NK-92 treated with Interleukin-12 subunit alpha and Interleukin-12 subunit beta, amount 100 ng/mL, for 24 hours (cell line): ENCODE results near the gene PPP1R36.
"Not testable (repeated sequence)": the region's sequence is repeated elsewhere in the genome, so short reads cannot be mapped to it uniquely, and the experiment has no call there.

Experiments used
- DNase-seq: peaks from one replicate; lab custom pipeline; 2025; lab: John Stamatoyannopoulos, UW

The PPP1R36 gene

GRCh38 chr14:64612971-64613666, 63.4 kb downstream of the PPP1R36 start:
- DNase-seq = no peak

GRCh38 chr14:64614166-64614565, 64.4 kb downstream of the PPP1R36 start:
- DNase-seq = no peak

DNA sequence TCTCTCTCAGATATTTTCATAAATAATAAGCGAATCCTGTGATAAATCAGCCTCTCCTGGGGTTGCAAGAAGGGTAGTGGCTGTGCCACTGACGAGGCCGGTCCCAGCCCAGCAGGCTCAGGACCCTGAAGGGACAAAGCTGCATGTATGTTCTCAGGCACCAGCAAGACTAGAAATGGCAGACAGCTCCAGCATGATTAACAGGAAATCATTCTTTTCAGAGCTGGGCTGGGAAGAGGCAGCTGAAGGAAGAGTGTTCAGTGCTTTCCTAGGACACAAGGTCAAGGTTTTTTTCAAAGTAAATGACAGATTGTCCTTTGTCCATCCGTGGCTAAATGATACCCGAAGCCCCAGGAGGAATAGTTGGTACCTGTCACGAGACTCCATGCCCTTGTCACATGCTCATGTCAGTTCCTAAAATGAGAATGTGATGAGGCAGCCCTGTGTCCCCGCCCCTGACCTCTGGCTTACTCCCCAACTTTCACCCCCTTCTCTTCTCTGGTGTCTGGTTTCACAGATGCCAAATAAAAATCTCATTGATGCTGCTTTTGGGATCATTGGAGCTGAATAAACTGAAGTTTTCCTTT, 65.1 kb downstream of the PPP1R36 start:
- no peak for DNase-seq

GRCh38 chr14:64617872-64618408, 68.2 kb downstream of the PPP1R36 start:
- DNase-seq = not testable (repeated sequence)

- no peak for DNase-seq
These were observed 71.1 kb downstream of the PPP1R36 start for GRCh38 chr14:64620910-64621309.

DNA sequence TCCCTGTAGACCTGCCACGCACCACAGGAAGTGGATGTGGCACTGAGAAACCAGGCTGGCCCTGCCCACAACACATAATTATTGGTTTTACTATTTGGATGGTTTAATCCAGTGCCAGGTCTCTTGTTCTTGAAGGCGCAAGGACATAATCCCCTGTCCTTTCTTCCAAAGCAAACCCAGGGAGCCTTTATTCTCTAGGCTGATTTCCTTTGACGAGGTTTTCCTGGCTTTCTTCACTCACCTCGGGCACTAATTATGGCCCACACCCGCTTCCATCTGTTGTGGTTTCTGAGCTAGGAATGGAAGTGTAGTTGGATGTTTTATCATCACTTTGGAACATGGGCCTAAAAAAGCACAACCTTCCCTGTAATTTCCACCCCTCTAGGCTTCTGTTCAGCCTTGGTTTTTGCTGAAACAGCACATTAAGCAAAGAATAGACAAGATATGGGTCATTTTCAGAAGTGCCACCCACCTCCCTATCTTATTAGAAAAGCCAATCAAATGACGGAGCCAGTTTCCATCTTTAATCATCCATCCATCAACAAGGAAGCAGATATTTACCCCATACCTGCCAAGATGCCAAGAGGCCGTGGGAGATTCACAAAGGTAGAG, 73.9 kb downstream of the PPP1R36 start:
- DNase-seq = no peak

DNA sequence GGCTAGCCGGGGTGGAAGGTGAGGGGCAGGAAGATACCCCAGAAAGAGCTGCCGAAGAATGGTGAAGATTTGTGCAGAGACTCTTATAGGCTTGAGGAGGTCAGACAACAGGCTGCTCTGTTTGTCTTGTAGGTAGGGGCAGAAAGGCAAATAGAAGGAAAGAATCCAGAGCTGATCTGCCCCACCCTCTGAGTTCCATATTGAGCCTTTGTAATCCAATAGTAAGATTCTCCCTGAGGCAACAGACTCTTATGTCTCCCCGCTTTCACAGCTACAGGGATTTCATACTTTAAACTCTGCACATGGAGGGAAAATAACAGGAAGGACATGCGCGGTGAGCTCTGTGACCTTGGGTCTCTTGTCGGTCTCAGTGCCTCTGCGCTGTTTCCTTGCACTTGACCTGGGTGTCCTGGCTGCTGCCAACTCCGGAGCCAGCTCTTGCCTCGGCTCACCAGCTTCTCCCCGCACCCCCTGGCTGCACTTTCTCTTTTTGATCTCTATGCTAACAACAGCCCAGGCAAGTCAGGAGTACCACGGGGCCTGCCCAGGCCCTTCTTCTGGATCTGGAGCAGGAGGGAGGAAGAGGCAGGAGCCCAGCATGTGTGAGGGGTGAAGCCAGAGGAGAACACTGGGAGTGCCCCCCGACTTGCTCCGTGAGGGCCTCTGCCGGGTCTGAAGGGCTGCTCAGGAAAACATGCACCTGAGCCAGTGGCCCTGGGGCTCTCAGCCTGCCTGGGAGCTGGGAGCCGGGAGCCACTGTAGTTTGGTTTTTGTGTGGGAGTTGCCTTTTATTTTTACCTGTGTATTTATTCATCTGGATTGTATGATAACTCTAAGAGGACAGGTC, 75.8 kb downstream of the PPP1R36 start:
- DNase-seq = no peak

DNA sequence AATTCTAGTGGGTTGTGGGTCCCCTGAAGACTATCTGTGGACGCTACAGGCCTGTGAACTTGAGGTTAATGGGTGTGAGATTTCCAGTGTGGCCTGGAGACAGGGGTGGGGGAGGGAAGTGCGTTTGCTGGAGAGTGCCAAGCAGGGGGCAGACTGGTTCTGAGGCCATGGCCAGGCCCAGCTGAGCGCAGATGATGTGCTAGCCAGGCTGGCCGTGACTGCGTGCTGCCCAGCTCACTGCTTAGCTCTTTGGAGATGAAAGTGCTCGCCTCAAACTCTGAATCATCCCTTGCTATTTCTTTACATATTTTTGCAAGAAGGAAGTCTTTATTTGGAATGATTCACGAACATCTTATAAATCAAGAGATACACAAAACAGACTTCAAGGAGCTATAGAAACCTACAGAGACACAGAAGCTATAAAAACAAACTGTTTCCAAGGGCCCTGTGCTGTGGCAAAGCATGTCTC, 79.2 kb downstream of the PPP1R36 start:
- DNase-seq = no peak

- DNase-seq = no peak
These were observed 81.0 kb downstream of the PPP1R36 start for GRCh38 chr14:64630778-64631177.

- not testable (repeated sequence) for DNase-seq
These were observed 81.5 kb downstream of the PPP1R36 start for GRCh38 chr14:64631222-64631621.

DNA sequence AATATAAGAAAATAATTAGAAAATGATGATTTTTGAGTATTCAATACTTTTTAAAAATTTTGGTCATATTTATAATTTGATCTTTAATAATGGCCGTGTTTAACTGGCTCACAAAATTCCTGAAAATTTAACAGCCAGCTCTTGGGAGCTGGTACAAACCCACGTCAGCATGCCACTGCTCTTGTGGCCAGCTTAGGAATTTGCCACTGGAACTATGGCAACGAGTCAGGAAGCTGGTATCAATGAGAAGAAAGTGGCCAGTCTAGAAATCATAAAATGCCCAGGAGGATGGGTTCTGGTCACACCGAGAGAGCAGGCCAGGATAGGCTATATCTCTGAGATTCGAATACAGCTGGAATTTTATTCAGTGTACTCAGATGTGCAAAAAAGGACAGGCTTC, 82.3 kb downstream of the PPP1R36 start:
- no peak for DNase-seq

DNA sequence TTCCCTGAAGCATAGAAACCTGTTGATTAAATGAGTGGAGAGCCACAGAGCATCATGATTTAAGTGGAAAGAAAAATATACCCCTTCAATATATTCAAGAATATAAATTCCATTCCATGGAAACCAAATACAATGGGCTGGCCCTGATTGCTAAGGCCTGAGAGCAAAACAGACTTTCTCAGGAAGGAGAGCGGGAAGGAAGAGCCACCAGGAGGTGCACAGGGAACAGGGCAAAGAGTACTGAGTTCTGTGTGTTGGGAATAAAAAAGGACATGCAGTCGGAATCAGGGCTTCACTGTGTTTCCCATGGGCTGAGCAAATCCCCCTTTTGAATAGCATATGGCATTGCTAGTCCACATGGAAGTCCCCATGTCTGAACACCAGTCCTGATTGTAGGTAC, 84.8 kb downstream of the PPP1R36 start:
- no peak for DNase-seq

DNA sequence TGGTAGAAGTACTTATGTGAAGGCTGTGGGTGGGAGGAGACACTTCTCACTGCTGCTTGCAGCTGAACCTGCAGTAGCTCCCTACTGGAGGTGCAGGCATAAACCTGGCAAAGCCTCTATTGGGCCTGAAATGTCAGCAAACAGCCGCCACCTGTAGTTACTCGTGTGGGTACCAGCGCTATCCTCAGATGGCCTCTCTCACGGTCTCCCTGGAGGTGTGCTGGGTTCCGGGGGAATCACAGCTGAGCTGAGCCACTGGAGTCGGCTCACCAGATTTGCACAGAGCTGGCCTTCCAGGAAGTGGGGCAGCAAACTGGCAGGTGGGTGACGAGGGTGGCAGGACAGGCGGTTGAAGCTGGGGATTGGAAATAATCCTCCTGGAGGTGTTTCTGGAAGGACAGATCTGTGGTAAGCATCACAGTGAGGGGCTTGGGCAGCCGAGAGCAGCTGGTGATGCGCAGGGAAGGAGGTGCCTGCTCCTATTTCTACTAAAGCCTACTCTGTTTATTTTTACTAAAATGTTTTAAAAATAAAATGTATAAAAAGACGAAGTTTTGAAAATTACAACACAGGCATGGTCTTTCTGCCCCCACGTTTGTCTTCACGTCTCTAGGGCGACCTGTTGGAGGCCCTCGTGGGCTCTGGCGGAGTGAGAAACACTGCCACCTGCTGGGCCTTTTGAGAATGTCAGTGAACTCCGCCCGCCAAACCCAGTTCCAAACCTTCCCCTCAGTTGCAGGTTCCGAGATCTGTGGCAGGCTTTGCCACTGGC, 86.6 kb downstream of the PPP1R36 start:
- peak; percentile 28 for DNase-seq

DNA sequence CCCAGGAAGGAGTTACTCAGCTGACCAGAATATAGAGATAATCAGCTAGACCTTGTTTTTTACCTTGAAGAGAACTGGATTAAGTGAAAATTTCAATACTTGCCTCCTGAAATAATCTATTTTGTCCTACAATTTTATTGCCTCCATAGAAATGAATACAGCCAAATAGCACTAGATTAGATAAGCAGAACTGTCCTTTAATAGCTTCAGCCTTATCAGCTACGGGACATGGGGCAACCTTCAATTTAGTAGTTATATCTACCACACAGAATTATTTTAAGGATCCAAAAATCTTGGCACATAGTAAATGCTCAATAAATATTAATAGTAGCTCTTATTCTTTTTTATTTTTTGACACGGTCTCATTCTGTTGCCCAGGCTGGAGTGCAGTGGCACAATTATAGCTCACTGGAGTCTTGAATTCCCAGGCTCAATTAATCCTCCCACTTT, 87.2 kb downstream of the PPP1R36 start:
- DNase-seq = no peak

DNA sequence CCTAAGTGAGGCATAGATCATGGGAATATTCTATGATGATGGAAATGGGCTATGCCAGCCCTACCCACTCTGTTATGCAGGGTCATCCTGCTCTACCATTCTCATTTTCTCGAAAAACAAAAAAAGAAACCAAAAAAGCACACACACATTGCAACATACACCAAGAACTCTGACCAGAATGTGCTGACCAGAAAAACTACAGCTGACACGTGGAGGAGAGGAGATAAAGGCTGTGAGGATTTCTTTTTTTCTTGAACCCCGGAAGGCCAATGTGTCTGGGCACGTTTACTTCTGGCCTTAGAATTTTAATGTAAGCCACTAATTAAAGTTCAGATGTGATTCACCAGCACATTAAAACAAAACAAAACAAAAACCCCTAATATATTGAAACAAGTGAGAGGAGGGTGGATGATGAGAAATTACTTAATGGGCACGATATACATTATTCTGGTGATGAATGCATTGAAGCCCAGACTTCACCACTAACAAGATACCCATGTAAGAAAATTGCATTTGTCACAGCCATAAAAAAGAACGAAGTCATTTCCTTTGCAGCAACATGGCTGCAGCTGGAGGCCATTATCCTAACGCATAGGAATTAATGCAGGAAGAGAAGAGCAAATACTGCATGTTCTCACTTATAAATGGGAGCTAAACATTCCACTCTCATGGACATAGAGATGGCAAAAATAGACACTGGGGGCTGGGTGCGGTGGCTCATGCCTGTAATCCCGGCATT, 88.1 kb downstream of the PPP1R36 start:
- DNase-seq = no peak

- no peak for DNase-seq
These were observed 88.9 kb downstream of the PPP1R36 start for GRCh38 chr14:64638625-64639024.
